Naive thymus-derived CD4-positive, alpha-beta T cell (primary cell): ENCODE data around the gene SMIM5. TPM values are rescaled to one million over a fixed set of nuclear protein-coding genes. Genes with fewer than 3 reads are reported as not detected.

Source experiments
- ATAC-seq: fragments of 150-1000 bp; cut with Tn5 transposase; 2 replicates; pipeline ENCODE4 v1.10.0; 2021; ENCODE audit warnings: mild to moderate bottlenecking, moderate library complexity
- CTCF ChIA-PET: fragments of 350-600 bp; sonication (Branson Sonifier 250); formaldehyde crosslinking; loops from one replicate; lab custom pipeline; 2021; ENCODE audit warnings: antibody characterized with exemption; lab: Charles Lee
- POLR2A ChIA-PET: fragments of 350-600 bp; sonication (Branson Sonifier 250); formaldehyde crosslinking; loops from one replicate; lab custom pipeline; 2021; ENCODE audit warnings: antibody characterized with exemption, inconsistent platforms; lab: Charles Lee
- DNase-seq, 9 donors: peaks; one replicate each; pipeline versions ENCODE4 v3.0.0 to v3.0.0-alpha.2; 2020 to 2022; ENCODE audit warnings: mixed read lengths in 1 of 9
- H3K27ac ChIP-seq: one replicate; pipeline ENCODE4 v1.7.0; 2013; ENCODE audit warnings: mild to moderate bottlenecking, low read depth, low read length, moderate library complexity
- H3K27me3 ChIP-seq, 2 donors: one replicate each; pipeline ENCODE4 v1.7.0; 2013; ENCODE audit warnings: low read length in 2 of 2, mild to moderate bottlenecking in 2 of 2, moderate library complexity in 2 of 2; ENCODE audit not compliant: control insufficient read depth in 2 of 2, insufficient read depth in 2 of 2
- H3K36me3 ChIP-seq, 3 experiments: 1 replicate in 2 of 3; 2 replicates in 1 of 3; pipeline ENCODE4 v1.7.0; 2013; ENCODE audit warnings: low read length in 3 of 3, mild to moderate bottlenecking in 3 of 3, moderate library complexity in 1 of 3; ENCODE audit not compliant: insufficient read depth in 3 of 3, control insufficient read depth in 2 of 3
- H3K4me1 ChIP-seq, 2 donors: one replicate each; pipeline ENCODE4 v1.7.0; 2013; ENCODE audit warnings: low read length in 2 of 2, mild to moderate bottlenecking in 2 of 2, moderate library complexity in 1 of 2; ENCODE audit not compliant: control insufficient read depth in 2 of 2, insufficient read depth in 2 of 2
- H3K4me3 ChIP-seq: 2 replicates; pipeline ENCODE4 v1.7.0; 2013; ENCODE audit warnings: mild to moderate bottlenecking, low read length
- H3K9me3 ChIP-seq, 3 experiments: 1 replicate in 2 of 3; 2 replicates in 1 of 3; pipeline ENCODE4 v1.7.0; 2013; ENCODE audit warnings: low read length in 3 of 3; ENCODE audit not compliant: control insufficient read depth in 2 of 3
- H3K27ac Mint-ChIP-seq, 9 donors: one replicate each; pipeline ENCODE4 v1.8.0; 2020 to 2022; ENCODE audit warnings: mixed read lengths in 9 of 9, mild to moderate bottlenecking in 8 of 9, moderate library complexity in 5 of 9, inconsistent platforms in 2 of 9
- H3K27me3 Mint-ChIP-seq, 5 donors: one replicate each; pipeline ENCODE4 v1.8.0; 2021 to 2022; ENCODE audit warnings: mixed read lengths in 5 of 5, mild to moderate bottlenecking in 1 of 5
- H3K36me3 Mint-ChIP-seq, 5 donors: one replicate each; pipeline ENCODE4 v1.8.0; 2020 to 2022; ENCODE audit warnings: mixed read lengths in 5 of 5, mild to moderate bottlenecking in 3 of 5, inconsistent platforms in 1 of 5
- H3K4me1 Mint-ChIP-seq, 7 donors: one replicate each; pipeline ENCODE4 v1.8.0; 2020 to 2022; ENCODE audit warnings: mixed read lengths in 7 of 7, mild to moderate bottlenecking in 3 of 7, inconsistent platforms in 1 of 7
- H3K4me3 Mint-ChIP-seq, 10 donors: one replicate each; pipeline ENCODE4 v1.8.0; 2020 to 2022; ENCODE audit warnings: mild to moderate bottlenecking in 10 of 10, mixed read lengths in 10 of 10, moderate library complexity in 6 of 10, inconsistent platforms in 2 of 10
- H3K9me3 Mint-ChIP-seq, 11 donors: one replicate each; pipeline ENCODE4 v1.8.0; 2020 to 2022; ENCODE audit warnings: mixed read lengths in 11 of 11, mild to moderate bottlenecking in 4 of 11, inconsistent platforms in 1 of 11, moderate library complexity in 1 of 11
- intact Hi-C, 2 donors: fragments of 100-400 bp; cut with micrococcal nuclease; formaldehyde crosslinking; loops; one replicate each; pipeline ENCODE4 v1.15.1; 2023
- polyA plus RNA-seq, 2 donors: library from polyadenylated mRNA; unstranded; fragments of 300-500 nt; fragmentation: Illumina TruSeq; gene quantifications; one replicate each; pipeline ENCODE4 v1.2.3, GENCODE V29; 2021
- total RNA-seq, 6 experiments: library from RNA in 5 of 6; stranded (reverse) in 5 of 6; gene quantifications; 1 replicate in 5 of 6; 2 replicates in 1 of 6; pipeline ENCODE4 v1.2.3 and lab custom pipeline; 2021 to 2026

Gene SMIM5
- total and polyA plus RNA-seq, 7 experiments from 2014 or later: 0.06 to 2.4 (median 0.82) TPM

DNA sequence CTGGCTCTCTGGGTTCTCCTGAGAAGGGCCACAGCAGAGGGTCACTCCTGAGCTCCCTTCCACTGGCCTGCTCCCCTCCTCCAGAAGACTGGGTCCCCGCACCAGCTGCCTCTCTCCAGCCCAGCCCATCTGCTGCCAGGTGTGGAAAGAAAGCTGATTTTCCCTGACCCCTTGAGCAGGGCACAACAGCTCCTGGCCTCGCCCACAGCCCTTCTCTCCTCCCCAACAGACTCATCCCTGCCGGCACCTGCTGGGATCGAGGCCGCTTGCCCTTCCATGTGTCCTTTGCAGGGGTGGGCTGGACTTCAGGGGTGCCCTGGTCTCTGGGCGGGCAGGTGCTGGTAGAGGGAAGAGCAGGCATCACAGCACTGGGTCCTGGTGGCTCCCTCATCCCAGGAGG, 4.8 kb upstream of the SMIM5 start:
- no peak for ATAC-seq
- DNase-seq: no peak
- CTCF ChIA-PET: interaction anchor here (0.7 to 3.0 kb wide), 2 partner anchors 27 to 120 kb away, joined by 3 to 23 read pairs; no protein-coding TSS in a partner anchor
- Mint-ChIP-seq H3K9me3 (no peaks in the 10 kb centered on the region), H3K4me3 (no peak overlapping the region), H3K27ac (no peak overlapping the region), H3K4me1 (peaks cover 0 to 8% (median 3%) of the 10 kb centered on the region in 7 donors), H3K36me3 (no peaks in the 10 kb centered on the region), H3K27me3 (no peaks in the 10 kb centered on the region)
- Histone ChIP-seq H3K4me1 (peaks cover 0 to 4% of the 10 kb centered on the region in 2 donors), H3K27ac (no peak overlapping the region), H3K27me3 (no peaks in the 10 kb centered on the region), H3K36me3 (peaks cover 0 to 64% (median 0%) of the 10 kb centered on the region in 3 experiments), H3K9me3 (no peaks in the 10 kb centered on the region), H3K4me3 (no peak overlapping the region)
- POLR2A ChIA-PET: no interaction called here
- intact Hi-C loops: no loop called here

GRCh38 chr17:75629157-75629556, 4.1 kb upstream of the SMIM5 start:
- ChIA-PET POLR2A (interaction anchor here (0.7 kb wide), 1 partner anchor 18 kb away, joined by 3 read pairs; no protein-coding TSS in a partner anchor), CTCF (interaction anchor here (1.0 to 3.0 kb wide), 2 partner anchors 119 to 124 kb away, joined by 4 to 23 read pairs; no protein-coding TSS in a partner anchor)
- Histone ChIP-seq H3K4me3 (no peak overlapping the region), H3K9me3 (no peaks in the 10 kb centered on the region), H3K27ac (no peak overlapping the region), H3K4me1 (peaks cover 0 to 8% of the 10 kb centered on the region in 2 donors), H3K27me3 (no peaks in the 10 kb centered on the region), H3K36me3 (peaks cover 0 to 60% (median 0%) of the 10 kb centered on the region in 3 experiments)
- no peak overlapping the region for H3K4me3 Mint-ChIP-seq
- ATAC-seq (no peak), DNase-seq (no peak)
- H3K9me3 Mint-ChIP-seq: no peaks in the 10 kb centered on the region
- intact Hi-C loops: no loop called here
- H3K27ac Mint-ChIP-seq: no peak overlapping the region
- H3K4me1 Mint-ChIP-seq: peaks cover 3 to 14% (median 7%) of the 10 kb centered on the region in 7 donors
- H3K27me3 Mint-ChIP-seq: no peaks in the 10 kb centered on the region
- no peaks in the 10 kb centered on the region for H3K36me3 Mint-ChIP-seq

GRCh38 chr17:75630071-75630917, 2.9 kb upstream of the SMIM5 start:
- H3K4me3 Mint-ChIP-seq: no peak overlapping the region
- H3K9me3 Mint-ChIP-seq: no peaks in the 10 kb centered on the region
- no peak for ATAC-seq
- H3K27me3 Mint-ChIP-seq: no peaks in the 10 kb centered on the region
- Histone ChIP-seq H3K36me3 (peaks cover 0 to 49% (median 0%) of the 10 kb centered on the region in 3 experiments), H3K4me3 (no peak overlapping the region), H3K27me3 (no peaks in the 10 kb centered on the region), H3K4me1 (peaks cover 0 to 8% of the 10 kb centered on the region in 2 donors), H3K27ac (no peak overlapping the region), H3K9me3 (no peaks in the 10 kb centered on the region)
- H3K36me3 Mint-ChIP-seq: no peaks in the 10 kb centered on the region
- no peak for DNase-seq
- H3K27ac Mint-ChIP-seq: no peak overlapping the region
- peaks cover 3 to 14% (median 7%) of the 10 kb centered on the region in 7 donors for H3K4me1 Mint-ChIP-seq
- ChIA-PET CTCF (interaction anchor here (0.6 to 4.8 kb wide), 4 partner anchors 117 to 1823 kb away, joined by 4 to 106 read pairs (median 14); no protein-coding TSS in a partner anchor), POLR2A (interaction anchor here (1.0 kb wide), 1 partner anchor 123 kb away, joined by 3 read pairs; no protein-coding TSS in a partner anchor)
- intact Hi-C loops: no loop called here

GRCh38 chr17:75631353-75631752, 1.9 kb upstream of the SMIM5 start:
- Mint-ChIP-seq H3K9me3 (no peaks in the 10 kb centered on the region), H3K4me3 (no peak overlapping the region), H3K36me3 (no peaks in the 10 kb centered on the region), H3K4me1 (peaks cover 3 to 14% (median 7%) of the 10 kb centered on the region in 7 donors), H3K27me3 (no peaks in the 10 kb centered on the region), H3K27ac (no peak overlapping the region)
- ATAC-seq (no peak), DNase-seq (no peak)
- Histone ChIP-seq H3K36me3 (peaks cover 0 to 39% (median 0%) of the 10 kb centered on the region in 3 experiments), H3K27me3 (no peaks in the 10 kb centered on the region), H3K4me3 (no peak overlapping the region), H3K9me3 (no peaks in the 10 kb centered on the region), H3K27ac (no peak overlapping the region), H3K4me1 (peaks cover 0 to 8% of the 10 kb centered on the region in 2 donors)
- CTCF ChIA-PET: interaction anchor here (0.6 to 4.8 kb wide), 2 partner anchors 116 to 1822 kb away, joined by 4 to 106 read pairs; no protein-coding TSS in a partner anchor
- POLR2A ChIA-PET: no interaction called here
- intact Hi-C loops: no loop called here

- H3K4me3 ChIP-seq: no peak overlapping the region
- Mint-ChIP-seq H3K4me3 (no peak overlapping the region), H3K27ac (no peak overlapping the region), H3K4me1 (peaks cover 3 to 14% (median 7%) of the 10 kb centered on the region in 7 donors), H3K9me3 (no peaks in the 10 kb centered on the region), H3K36me3 (no peaks in the 10 kb centered on the region), H3K27me3 (no peaks in the 10 kb centered on the region)
- ChIA-PET POLR2A (no interaction called here), CTCF (interaction anchor here (0.6 to 4.8 kb wide), 24 partner anchors 8 to 365 kb away, joined by 3 to 106 read pairs (median 4); partner anchors contain the start of genes GALK1, MYO15B and SLC25A19)
- no peaks in the 10 kb centered on the region for H3K27me3 ChIP-seq
- peaks cover 0 to 28% (median 0%) of the 10 kb centered on the region in 3 experiments for H3K36me3 ChIP-seq
- intact Hi-C loops: no loop called here
- DNase-seq (no peak), ATAC-seq (no peak)
- H3K27ac ChIP-seq: no peak overlapping the region
- peaks cover 0 to 8% of the 10 kb centered on the region in 2 donors for H3K4me1 ChIP-seq
- H3K9me3 ChIP-seq: no peaks in the 10 kb centered on the region
Observed at GRCh38 chr17:75632428-75632827, 806 bp upstream of the SMIM5 start.

DNA sequence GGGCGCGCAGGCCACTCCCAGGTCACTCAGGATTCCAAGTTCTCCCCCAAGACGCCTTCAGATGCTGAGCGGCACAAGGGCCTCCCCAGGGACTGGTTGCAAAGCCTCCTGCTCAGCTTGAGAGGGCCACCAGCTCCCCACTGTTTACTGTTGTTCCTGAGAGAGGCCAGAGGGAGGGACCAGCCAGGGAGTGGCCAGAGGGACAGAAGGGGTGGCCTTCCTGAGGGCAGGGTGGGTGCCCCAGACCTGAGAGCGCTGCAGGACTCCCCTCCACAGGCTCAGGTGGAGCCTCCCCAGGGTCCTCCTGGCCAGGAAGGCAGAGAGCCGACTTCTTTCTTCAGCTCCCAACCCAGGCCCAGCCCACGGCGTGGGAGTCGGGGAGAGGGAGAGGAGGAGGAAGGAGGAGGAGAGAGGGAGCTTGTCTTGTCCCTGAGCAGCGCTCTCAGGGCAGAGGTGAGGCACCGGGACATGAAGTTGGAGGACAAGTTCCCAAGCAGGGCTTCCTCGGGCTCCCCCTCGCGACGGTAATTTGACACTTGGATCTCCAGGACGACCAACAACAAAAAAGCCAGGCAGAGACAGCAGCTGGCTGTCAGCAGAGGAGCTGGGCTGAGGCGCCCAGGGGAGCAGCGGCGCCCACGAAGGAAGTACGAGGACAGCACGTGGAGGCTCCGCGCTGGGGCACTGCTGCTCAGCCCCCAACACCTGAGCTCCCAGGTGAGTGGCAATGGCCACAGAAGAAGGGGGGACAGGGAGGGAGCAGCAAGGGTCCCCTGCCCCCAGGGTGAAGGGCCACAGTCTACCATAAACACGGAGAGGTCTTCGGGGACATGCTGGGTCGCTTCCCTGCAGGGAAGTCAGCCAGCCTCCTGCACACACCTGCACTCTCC, 497 bp downstream of the SMIM5 start:
- no peaks in the 10 kb centered on the region for H3K27me3 Mint-ChIP-seq
- no peak overlapping the region for H3K4me3 ChIP-seq
- CTCF ChIA-PET: interaction anchor here (0.6 to 4.8 kb wide), 30 partner anchors 10 to 653 kb away, joined by 3 to 106 read pairs (median 4); partner anchors contain the start of genes GALK1, RECQL5 and SAP30BP
- POLR2A ChIA-PET: interaction anchor here (0.7 kb wide), 1 partner anchor 156 kb away, joined by 3 read pairs; no protein-coding TSS in a partner anchor
- peaks cover 0 to 23% (median 0%) of the 10 kb centered on the region in 3 experiments for H3K36me3 ChIP-seq
- ATAC-seq: peak; percentile 49
- H3K27ac ChIP-seq: no peak overlapping the region
- H3K4me1 ChIP-seq: peaks cover 0 to 8% of the 10 kb centered on the region in 2 donors
- H3K27me3 ChIP-seq: no peaks in the 10 kb centered on the region
- peaks cover 3 to 14% (median 7%) of the 10 kb centered on the region in 7 donors for H3K4me1 Mint-ChIP-seq
- H3K9me3 Mint-ChIP-seq: no peaks in the 10 kb centered on the region
- peak overlapping the region in 3 of 9 donors; percentile 12 to 43 (median 35) for H3K27ac Mint-ChIP-seq
- no peaks in the 10 kb centered on the region for H3K36me3 Mint-ChIP-seq
- no peaks in the 10 kb centered on the region for H3K9me3 ChIP-seq
- H3K4me3 Mint-ChIP-seq: peak overlapping the region in 2 of 10 donors; percentile 19 to 21
- DNase-seq: peak; percentile 17 to 58 (median 48)
- intact Hi-C loops: loop anchor here (1.0 kb wide), 3 partner anchors 88 to 207 kb away; partner anchors contain the start of gene ITGB4 (in 1 of the 2)
